Astrocyte of the hippocampus (primary cell): Measurements from ENCODE around the gene URM1.
A peak's percentile ranks its signal among the peaks of the same experiment; 100 is the strongest.

Experiments used
- DNase-seq: peaks from one replicate; pipeline ENCODE4 v3.0.0; 2011; ENCODE audit warnings: low read depth, low spot score

The URM1 gene

DNA sequence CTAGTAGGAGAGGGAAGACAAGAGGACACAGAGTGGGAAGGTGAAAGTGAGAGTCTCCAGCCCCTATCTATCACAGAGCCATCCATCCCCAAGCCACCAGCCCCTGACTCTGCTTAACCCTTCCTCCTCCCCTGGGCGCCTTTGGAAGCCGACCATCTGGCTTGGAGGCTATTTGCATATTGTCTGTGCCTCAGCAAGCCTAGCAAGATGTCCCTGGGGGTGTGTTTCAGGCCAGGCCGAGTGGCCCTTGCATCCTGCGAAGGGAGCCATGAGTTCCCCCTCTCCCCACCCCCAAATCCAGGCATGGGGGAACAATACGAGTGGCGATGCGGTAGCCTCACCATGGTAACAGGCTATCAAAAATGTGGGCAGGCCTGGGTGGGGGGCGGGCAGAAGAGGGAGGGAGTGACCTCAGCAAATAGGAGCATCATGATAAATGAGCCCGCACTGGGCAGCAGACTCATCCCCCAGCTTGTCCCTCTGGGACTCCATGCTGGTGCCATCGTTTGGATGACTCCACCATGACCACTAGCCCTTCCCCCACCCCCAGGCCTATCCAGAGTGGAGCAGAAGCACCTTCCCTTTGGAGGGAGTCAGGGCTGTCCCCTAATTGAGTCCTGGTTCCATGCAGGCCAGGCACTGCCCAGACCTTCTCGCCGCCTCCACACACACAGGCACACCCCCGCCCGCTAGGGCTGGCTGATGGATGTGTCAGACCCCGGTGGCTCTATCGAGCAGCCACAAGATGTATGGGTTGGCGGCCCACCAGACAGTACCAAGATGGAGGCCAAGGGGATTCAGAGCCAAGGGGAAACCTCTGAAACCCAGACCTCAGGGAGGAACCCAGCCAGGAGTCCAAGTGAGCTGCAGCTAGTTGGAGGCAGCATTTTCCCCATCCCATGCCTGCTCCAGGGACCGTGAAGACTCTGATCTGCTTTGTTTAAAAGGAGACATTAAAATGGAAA, 14.6 kb downstream of the URM1 start:
- no peak for DNase-seq

DNA sequence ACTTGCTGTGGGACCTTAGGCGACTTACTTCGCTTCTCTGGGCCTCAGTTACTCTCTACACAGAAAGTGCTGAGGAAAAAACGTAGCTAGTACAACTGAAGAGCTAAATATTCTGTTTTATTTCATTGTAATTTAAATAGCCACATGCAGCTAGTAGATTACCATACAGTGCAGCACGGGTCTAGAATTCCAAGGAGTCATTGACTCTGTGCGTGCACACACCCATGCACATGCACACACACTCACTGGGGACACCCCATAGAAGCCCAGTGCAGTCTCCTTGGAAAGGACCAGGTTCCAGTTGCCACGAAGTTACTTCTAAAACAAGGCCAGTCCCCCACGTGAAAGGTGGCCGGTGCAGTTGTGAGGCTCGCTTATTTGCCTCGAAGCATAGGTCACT, 17.0 kb downstream of the URM1 start:
- DNase-seq, result no peak

DNA sequence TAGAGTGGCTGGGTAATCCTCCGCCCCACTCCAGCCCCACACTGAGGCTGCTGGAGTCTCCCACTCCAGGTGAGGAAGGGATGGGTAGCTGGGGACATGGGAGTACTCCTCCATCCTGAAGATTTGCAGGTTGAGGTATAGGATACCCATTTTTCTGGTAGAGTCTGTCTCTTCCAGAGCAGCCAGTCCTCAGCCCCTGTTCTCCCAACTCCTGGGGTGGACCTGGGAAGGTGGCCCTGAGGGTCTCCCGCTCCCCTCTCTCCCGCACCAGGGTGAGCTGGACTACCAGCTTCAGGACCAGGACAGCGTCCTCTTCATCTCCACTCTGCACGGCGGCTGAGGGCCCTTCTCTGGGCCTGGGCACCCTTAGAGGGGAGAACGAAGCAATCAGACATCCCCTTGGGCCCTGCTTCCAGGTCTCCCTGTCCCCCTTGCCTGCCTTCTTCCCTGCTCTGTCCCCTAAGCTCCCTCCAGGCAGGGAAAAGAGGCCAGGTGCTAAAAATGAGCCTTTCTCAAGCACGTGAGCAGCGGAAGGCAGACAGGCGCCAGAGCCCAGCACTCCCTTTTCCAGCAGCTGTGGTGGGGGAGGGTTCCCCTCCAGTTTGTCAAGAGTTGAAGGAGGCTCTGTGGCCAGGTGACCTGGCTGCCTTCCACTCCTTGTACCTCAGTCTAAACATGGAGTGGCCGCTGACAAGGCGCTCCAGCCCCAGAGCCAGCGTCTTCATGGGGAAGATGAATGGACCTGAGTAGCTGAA, 18.4 kb downstream of the URM1 start:
- DNase-seq, result no peak

DNA sequence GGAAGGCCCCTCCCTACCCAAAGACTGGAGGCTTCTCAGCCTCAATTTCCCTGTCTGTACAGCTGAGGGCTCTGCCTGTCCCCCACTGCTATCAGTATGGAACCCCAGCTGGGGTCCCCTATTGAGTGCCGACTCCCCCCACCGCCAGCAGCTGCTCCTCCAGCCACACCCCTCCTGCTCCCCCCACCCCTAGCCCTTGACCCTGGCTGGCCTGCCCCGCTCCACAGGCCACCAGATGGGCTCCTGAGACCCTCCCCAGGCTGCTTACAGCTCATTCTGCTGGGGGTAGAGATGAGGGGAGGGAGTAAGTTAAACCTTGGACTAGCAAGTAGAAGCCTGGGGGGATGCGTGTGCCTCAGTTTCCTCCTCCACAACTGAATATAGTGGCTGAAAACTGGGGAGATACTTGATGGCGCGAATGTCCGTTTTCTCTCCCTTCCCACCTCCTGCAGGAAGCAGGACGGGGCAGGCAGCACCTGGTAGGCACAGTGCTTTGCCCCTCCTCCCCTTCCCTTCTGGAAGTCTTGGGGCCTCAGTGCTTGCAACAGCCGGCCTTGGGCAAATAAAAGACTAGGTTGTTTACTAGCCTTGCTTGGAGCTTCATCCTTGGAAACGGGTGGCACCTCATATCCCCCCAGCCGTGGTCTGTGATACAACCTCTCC, 19.1 kb downstream of the URM1 start:
- no peak for DNase-seq

DNA sequence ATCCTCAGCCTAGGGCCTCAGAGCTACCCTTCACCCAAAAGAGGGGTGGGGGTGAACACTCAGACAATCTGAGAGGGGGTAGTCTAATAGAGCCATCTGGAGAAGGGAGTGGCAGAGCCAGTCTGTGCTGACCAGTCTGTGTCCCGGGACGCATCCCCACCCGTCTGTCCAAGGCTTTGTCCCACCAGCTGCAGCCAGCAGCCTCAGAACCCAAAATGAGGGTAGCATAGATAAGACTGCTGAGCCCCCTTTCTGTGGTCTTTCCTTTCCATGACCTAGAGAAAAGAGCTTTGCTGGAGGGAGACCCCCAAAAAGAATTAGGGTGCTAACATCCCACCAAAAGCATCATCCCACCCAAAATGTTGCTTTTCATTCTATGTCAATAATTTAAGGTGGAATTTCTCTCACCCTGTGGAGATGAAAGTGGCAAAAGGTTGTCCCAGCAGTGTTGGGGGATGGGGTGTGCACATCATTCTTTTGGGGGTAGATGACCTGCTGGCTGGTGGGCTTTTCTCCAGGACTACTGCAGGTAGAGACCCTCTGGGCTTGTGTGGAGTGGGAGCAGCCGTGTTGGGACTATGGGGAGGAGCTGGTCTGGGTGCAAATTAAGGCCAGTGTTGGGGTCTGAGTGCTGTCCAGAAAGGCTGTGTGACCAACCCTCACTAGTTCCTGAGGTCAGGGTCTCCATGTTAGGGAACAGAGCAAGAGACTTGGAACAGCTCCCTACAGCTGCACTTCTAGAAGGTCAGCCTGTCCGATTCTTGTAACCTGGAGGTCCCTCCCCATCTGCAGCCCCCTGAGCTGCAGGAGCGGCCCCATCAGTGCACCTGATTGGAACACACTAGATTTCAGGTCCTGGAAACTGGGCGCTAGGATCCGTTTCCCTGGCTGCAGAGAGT, 19.9 kb downstream of the URM1 start:
- DNase-seq, result no peak

DNA sequence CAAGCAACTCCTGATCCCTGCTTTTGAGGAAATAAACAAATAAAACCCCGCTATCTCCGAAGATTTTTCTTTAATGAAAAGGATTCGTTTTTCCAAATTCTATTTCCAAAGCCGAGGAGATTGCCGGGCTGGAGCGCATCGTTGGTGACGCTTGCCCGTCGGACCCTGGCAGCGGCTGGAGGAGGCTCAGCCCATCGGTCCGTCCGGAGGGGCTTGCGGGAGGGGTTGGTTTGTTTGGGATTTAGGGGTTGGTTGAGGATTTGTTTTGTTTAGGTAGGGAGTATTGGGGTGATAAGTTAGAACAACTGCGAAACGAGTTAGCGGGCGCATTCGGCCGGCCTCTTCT, 20.8 kb downstream of the URM1 start:
- DNase-seq, result no peak

DNA sequence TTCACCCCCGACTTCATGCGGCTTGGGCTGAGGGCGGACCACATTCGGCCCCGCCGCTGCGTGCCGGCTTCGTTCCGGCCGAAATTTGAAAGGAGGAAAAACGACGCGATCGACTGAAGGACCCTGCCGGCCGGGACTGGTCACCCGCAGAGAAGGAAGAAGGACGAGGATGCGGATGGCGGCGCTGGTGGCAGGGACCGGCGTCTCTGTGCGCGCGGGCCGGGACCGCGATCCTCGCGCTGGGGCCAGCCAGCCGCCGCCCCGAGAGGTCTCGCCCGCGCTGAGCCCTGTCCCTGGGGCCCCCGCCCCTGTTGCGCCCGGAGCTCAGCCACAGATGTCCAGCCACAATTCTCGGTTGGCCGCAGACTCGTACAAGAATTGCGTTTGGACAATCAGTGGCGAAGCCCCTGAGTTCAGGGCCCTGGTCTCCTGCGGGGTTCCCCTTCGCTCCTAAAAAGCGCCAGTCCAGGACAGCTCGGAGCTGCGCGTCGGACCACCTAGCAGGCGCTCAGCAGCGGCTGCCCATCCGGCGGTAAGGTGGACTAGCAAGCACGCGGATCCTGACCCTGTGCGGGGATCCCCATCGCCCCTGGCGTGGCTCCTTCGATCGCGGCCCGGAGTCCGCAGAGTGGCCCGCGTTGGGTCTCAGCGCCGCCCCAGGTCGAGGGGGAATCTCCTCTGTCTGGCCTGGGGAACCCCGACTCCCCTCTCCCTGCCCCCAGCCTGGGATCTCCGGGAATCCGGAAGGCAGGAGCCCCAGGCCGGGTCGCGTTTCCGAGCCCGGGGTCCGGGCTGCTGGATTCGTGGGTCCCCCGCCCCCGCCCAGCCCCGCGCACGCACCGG, 21.3 kb downstream of the URM1 start:
- no peak for DNase-seq

DNA sequence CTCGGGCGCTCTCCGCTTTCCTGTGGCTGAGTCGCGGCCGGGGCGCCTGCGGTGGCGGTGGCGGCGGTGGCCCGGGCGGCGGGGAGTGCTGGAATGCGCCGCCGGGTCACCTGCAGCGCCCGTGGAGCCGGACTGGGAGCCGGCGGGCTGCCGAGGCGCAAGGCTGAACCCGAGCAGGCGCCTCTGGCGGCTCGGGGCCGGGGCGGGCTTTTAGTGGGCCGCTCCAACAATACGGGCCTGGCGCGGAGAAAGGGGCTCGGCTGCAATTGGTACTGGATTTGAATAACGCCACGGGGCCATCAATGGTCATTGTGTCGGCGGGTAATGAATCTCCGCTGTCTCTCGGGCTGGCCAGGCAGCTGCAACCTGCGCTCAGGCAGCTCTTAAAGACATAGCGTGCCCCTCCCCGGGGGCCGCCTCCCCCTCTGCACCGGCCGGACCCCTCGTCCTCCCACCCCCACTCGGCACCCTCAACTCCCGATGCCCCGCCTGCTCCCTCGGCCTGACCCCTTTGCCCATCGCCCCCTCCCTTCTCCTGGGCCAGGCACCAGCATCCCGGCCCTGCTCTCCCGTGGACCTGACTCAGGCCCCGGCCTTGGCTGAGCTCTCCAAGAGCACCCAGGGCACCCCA, 22.1 kb downstream of the URM1 start:
- peak; percentile 55 for DNase-seq

DNA sequence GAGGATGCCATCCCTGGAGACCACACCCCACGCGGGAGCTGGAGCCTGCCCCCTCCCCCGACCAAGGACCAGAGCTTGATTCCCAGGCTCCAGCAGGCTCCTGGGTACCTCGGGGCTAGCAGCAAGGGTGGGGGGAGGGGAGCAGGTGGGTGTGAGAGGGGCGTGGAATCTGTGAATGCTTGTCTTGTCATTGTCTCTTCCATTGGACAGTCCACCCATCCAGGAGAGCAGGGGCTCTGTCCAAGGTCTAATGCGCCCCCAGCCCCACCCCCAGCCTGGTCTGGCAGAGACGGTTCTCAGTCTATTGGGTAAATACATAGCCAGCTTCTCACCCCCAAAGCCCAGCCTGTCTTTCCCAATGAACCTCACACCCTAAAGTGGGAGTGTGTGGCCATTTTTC, 22.8 kb downstream of the URM1 start:
- no peak for DNase-seq

DNA sequence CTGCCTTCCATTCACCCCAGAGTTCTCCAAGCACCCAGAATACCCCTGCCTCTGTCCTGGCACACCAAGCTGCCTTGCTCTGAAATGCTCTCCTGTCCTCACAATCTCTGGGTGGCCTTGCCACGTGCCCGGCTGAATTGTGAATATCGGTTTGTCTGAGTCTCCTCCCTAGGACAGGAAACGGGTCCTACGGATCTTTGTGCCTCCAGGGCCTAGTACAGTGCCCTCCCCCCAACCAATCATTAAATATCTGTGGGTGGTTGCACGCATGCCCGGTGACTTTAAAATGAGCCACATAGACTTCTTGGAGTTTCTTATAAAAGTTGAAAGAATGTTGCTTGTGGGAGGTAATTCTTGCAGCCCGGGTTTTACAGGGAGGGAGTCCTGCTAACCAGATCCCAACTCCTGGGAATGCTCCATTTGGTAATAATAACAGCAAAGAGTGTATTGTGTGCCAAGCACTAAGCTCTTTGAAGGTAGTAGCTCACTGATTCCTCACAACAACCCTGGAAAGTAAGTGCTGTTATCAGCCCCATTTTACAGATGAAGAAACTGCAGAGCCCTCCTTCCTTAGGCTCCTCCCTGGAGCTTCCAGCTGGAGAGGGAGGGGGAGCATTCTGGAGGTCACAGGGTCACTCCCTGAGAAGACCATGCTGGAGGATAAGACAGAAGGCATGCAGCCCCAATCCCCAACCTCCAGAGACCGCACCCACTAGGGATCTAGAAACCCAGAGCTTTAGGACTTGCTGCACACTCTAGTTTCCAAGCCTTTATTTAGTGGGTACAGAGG, 23.4 kb downstream of the URM1 start:
- DNase-seq, result no peak

DNA sequence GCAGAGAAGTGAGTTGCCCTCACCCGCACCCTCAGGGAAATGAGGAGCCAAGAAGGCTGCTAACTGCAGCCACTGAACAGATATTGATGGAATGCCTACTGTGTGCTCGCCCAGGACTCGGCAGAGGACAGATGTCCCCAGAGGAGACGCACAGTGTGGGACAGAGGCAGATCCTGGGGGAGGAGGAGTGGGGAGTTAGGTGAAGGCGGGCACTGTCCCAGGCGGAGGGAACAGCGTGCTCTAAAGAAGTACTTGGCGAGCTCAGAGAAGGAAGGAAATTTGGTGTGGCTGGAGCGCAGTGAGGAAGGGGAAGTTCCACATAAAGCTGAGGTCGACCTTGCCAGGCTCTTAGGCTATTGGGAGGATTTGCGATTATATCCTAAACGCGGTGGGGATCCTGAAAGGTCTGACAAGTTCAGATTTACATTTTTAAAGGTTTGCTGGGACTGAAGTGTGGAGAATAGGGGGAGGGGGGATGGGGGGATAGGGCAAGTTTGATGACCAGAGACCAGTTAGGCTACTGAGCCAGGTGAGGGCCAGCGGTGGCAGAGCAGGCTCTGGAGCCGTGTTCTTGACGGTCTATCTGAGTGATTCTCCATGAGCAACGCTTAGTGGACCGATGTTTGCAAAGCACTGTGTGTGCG, 25.9 kb downstream of the URM1 start:
- DNase-seq, result no peak

DNA sequence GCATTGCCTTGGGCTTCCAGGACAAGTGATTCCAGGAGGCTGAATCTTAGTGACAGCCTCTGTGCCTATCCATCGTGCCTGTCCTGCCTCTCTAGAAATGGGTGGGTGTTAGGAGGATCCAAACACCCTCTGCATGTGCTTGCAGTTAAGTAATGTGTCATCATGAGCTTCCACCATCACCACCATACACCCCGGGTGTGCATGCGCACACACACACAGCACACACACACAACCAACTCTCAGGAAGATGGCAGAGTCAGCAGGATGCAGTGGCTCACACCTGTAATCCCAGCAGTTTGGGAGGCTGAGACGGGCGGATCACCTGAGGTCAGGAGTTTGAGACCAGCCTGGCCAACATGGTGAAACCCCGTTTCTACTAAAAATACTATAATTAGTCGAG, 26.7 kb downstream of the URM1 start:
- no peak for DNase-seq

DNA sequence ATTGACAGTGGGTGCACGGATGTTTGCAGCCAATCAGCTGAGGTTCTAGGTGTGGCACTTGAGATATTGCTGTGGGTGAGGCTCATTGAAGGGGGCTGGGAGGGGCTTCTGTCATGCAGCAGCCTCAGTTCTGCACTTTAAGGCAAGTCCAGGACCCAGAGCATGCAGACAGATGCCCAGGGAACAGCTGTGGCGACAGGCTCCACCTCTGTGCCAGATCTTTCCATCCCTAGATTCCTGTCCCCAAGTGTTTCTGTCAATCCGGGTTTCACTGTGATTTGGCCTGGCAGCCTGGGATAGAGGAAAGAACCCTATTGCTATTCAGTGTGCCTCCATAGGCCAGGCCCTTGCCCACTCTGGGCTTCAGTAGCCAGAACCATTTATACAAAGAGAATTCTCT, 28.7 kb downstream of the URM1 start:
- DNase-seq, result no peak

DNA sequence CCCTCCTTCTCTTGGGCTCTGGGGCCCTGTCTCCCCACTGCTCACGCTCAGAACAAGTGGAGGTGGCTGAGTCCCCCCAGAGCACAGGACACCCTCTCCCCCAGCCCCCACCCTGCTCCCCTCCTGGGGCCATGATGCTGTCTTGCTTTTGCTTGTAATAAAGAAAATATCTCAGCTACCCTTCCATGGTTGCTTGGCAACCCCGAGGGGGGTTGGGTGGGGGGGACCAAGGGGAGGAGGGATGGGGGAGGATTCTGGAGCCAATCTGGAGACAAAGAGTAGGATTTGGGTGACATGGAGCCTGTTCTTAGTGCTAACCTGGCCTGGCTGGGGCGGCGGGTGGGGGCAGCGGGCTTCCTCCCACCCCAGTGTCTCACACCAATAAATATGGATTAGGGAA, 33.4 kb downstream of the URM1 start:
- DNase-seq, result no peak

DNA sequence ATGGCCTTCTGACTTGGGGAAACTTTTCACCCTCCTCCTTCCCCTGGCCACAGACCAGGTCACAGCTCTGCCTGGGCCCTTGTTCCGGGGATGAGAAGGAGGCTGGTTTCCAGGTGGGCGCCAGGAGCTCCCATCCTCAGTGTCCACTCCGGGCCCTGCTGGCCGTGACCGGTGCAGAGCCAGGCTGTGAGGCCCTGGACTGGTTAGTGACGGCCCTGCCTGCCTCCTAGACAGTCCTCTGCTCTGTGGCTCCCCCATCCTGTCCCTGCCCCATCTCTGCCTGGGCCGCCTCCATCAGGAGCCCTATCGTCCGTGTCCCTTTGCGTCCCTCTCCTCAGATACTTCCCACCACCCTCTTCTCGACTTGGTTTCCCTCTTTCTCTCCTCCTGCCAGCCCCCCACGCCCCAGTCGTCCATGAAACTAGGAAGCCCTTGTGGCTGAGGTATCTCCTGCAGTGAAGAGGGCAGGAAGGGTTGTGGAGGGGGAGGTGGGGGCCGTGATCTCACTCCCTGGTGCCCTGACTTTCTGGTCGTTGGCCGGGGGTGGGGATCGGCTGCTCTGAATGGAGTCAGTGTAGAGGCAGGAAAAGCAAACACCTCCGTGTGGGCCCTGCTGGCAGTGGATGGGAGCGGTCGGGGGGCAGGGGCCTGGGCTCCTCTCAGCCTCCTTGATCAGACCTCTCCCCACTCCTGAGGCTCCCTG, 34.1 kb downstream of the URM1 start:
- no peak for DNase-seq

DNA sequence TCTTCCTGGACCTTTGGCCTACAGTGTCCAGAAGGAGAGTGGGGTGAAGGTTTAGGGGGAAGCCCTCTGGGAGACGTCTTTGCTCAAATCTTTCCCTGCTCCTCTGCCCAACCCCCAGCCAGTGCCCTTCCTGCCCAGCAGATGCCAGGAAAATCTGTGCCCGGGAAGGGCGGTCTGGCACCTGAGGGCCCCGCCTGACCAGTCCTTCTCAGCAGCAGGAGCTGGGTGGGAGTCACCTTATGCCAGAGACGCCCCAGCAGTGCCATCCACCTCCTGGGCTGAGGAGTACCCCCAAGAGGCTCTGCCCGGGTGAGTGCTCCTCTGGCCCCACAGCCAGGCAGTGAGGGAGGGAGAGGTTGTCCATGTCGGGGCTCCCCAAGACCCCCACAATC, 34.6 kb downstream of the URM1 start:
- DNase-seq, result no peak

DNA sequence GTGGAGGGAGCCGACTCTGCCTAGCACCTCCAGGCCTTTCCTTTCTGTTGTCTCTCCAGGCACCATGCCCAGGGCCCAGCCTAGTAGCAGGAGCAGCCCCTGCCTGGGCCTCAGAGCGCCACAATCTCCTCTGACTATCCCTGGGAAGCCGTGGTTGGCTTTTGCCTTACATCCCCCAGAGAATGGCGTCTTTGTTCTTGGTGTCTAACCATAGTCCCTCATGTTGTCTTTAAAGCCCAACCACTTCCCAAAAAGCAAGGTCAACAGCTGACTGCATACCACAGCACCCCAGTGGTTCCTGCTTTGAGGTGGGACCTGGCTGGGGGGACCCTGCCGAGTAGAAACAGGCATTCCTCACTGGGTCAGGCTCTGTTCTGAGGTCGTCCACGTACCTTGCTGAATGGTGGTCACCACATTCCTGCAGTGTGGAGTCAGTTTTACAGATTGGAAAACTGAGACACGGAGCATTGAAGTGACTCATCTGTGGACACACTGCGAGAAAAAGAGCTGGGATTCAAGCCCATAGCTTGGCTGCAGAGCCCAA, 35.7 kb downstream of the URM1 start:
- peak; percentile 53 for DNase-seq

DNA sequence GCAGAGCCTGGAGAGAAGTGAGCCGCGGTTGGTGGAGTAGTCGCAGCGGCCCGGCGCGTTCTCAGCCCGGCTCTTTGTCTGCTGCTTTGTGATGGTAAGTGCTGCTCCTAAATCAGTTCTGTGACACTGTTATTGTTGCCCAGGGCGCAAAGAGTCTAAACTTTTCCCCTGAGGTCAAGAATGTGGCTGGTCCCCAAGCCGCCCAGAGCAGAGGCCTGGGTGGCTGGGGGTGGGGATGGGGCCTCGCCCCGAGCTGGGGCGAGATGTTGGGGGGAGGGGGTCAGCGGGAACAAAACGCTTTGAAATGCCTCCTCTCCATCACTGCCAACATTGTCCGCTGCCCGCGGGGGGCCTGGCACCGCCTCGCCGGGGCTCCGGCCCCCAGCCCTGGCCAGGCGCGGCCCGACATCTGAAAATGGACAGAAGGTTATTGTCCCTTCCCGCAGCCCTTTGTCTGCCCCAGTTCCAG, 37.8 kb downstream of the URM1 start:
- DNase-seq, result no peak
